RWPE2 (cell line): ENCODE results near the gene PNMA6E.

Experiments
- ATAC-seq: fragments of 200-7000 bp; cut with Tn5 transposase; 3 replicates; pipeline ENCODE4 v1.9.1; 2021; ENCODE audit warnings: low read depth
- DNase-seq: peaks from one replicate; pipeline ENCODE4 v3.0.0-alpha.2; 2020; ENCODE audit warnings: low spot score
- H3K27ac ChIP-seq: fragments of 450-650 bp; 2 replicates; pipeline ENCODE4 v1.5.1; 2017; ENCODE audit warnings: mild to moderate bottlenecking; ENCODE audit not compliant: poor library complexity, severe bottlenecking
- H3K27me3 ChIP-seq: fragments of 250-450 bp; sonication (Bioruptor Pico); 2 replicates; pipeline ENCODE4 v1.5.1; 2021; ENCODE audit warnings: mild to moderate bottlenecking, moderate library complexity; ENCODE audit not compliant: insufficient read depth, poor library complexity, severe bottlenecking
- H3K36me3 ChIP-seq: fragments of 250-450 bp; sonication (Bioruptor Pico); 2 replicates; pipeline ENCODE4 v1.5.1; 2020; ENCODE audit warnings: low read depth, mild to moderate bottlenecking, moderate library complexity
- H3K4me1 ChIP-seq: fragments of 250-450 bp; sonication (Bioruptor Pico); 2 replicates; pipeline ENCODE4 v1.5.1; 2021; ENCODE audit warnings: mild to moderate bottlenecking, moderate library complexity; ENCODE audit not compliant: insufficient read depth, poor library complexity, severe bottlenecking
- H3K4me3 ChIP-seq: fragments of 250-450 bp; sonication (Bioruptor Pico); 2 replicates; pipeline ENCODE4 v1.5.1; 2021; ENCODE audit warnings: mild to moderate bottlenecking, moderate library complexity; ENCODE audit not compliant: severe bottlenecking
- H3K9me3 ChIP-seq: fragments of 250-450 bp; sonication (Bioruptor Pico); 2 replicates; pipeline ENCODE4 v1.5.1; 2021; ENCODE audit warnings: mild to moderate bottlenecking, moderate library complexity; ENCODE audit not compliant: severe bottlenecking
- TF ChIP-seq, protein P1 (sequence below): fragments of 450-650 bp; IDR thresholded peaks from one replicate; pipeline ENCODE4 v1.5.1; 2017; ENCODE audit warnings: mild to moderate bottlenecking, moderate library complexity; ENCODE audit not compliant: poor library complexity, severe bottlenecking

Gene PNMA6E

GRCh38 chrX:153430796-153431195, 29.6 kb upstream of the PNMA6E start:
- H3K27ac ChIP-seq, result no peak overlapping the region
- no peaks in the 10 kb centered on the region for H3K9me3 ChIP-seq
- no peak for ATAC-seq
- no peaks in the 10 kb centered on the region for H3K27me3 ChIP-seq
- TF ChIP-seq, protein P1, sequence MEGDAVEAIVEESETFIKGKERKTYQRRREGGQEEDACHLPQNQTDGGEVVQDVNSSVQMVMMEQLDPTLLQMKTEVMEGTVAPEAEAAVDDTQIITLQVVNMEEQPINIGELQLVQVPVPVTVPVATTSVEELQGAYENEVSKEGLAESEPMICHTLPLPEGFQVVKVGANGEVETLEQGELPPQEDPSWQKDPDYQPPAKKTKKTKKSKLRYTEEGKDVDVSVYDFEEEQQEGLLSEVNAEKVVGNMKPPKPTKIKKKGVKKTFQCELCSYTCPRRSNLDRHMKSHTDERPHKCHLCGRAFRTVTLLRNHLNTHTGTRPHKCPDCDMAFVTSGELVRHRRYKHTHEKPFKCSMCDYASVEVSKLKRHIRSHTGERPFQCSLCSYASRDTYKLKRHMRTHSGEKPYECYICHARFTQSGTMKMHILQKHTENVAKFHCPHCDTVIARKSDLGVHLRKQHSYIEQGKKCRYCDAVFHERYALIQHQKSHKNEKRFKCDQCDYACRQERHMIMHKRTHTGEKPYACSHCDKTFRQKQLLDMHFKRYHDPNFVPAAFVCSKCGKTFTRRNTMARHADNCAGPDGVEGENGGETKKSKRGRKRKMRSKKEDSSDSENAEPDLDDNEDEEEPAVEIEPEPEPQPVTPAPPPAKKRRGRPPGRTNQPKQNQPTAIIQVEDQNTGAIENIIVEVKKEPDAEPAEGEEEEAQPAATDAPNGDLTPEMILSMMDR, result no peak
- DNase-seq, result no peak
- no peaks in the 10 kb centered on the region for H3K4me1 ChIP-seq
- no peaks in the 10 kb centered on the region for H3K36me3 ChIP-seq
- no peak overlapping the region for H3K4me3 ChIP-seq

GRCh38 chrX:153426204-153426603, 25.1 kb upstream of the PNMA6E start:
- DNase-seq, result no peak
- no peaks in the 10 kb centered on the region for H3K4me1 ChIP-seq
- H3K27me3 ChIP-seq, result no peaks in the 10 kb centered on the region
- no peaks in the 10 kb centered on the region for H3K36me3 ChIP-seq
- H3K4me3 ChIP-seq, result no peak overlapping the region
- TF ChIP-seq, protein P1, result no peak
- ATAC-seq, result no peak
- no peak overlapping the region for H3K27ac ChIP-seq
- no peaks in the 10 kb centered on the region for H3K9me3 ChIP-seq

DNA sequence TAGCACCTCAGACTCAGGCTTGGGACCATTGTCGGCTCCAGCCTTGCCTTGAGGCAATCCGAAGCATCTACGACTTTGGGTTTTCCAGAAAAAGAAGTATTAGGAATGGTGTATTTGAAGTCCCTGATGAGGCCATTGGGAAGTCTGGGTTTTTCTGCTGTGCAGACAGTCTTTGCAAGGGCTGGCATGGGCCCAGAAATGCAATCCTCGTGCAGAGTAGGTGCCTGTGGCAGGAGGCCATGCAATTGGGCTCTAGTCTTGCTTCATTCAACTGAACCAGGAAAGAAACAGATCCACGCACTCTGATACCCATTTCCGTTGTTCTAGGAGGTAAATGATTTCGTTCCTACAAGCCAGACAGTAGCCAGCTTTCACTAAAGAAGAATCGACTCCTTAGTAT, 22.5 kb upstream of the PNMA6E start:
- Histone ChIP-seq H3K36me3 (no peaks in the 10 kb centered on the region), H3K9me3 (no peaks in the 10 kb centered on the region)
- TF ChIP-seq, protein P1, result no peak

GRCh38 chrX:153421856-153422255, 20.7 kb upstream of the PNMA6E start:
- Histone ChIP-seq H3K27me3 (no peaks in the 10 kb centered on the region), H3K9me3 (no peaks in the 10 kb centered on the region), H3K36me3 (no peaks in the 10 kb centered on the region), H3K27ac (no peak overlapping the region), H3K4me3 (no peak overlapping the region), H3K4me1 (no peaks in the 10 kb centered on the region)
- ATAC-seq, result no peak
- DNase-seq, result no peak
- TF ChIP-seq, protein P1, result no peak

More for the DNA sequence above, 22.5 kb upstream of the PNMA6E start:
- Histone ChIP-seq H3K27me3 (no peaks in the 10 kb centered on the region), H3K4me3 (no peak overlapping the region), H3K27ac (no peak overlapping the region), H3K4me1 (no peaks in the 10 kb centered on the region)
- DNase-seq (no peak), ATAC-seq (no peak)

- TF ChIP-seq, protein P1, result no peak
- H3K27me3 ChIP-seq, result no peaks in the 10 kb centered on the region
These were observed 19.9 kb upstream of the PNMA6E start for GRCh38 chrX:153420851-153421599.

More at GRCh38 chrX:153420851-153421599, 19.9 kb upstream of the PNMA6E start:
- Histone ChIP-seq H3K9me3 (no peaks in the 10 kb centered on the region), H3K4me1 (no peaks in the 10 kb centered on the region), H3K4me3 (no peak overlapping the region), H3K27ac (no peak overlapping the region), H3K36me3 (no peaks in the 10 kb centered on the region)
- ATAC-seq (no peak), DNase-seq (no peak)
